Measurements from ENCODE around the gene ADAMTS13.

The ADAMTS13 gene

GRCh38 chr9:133456409-133456808, 34.2 kb downstream of the ADAMTS13 start:
- H3K27me3 ChIP-seq (replicated peaks; ENCODE audit: control insufficient read depth, insufficient read depth, low read length) = peaks cover 4% of the 10 kb centered on the region
- no peak overlapping the region for H3K9ac ChIP-seq (ENCODE audit: low read length)
- H3K36me3 ChIP-seq (ENCODE audit: control insufficient read depth, insufficient read depth, low read length, severe bottlenecking) = no peaks in the 10 kb centered on the region
- no peak overlapping the region for H3K4me3 ChIP-seq (ENCODE audit: low read length)
- H3K4me1 ChIP-seq (ENCODE audit: control insufficient read depth, insufficient read depth, low read length) = peaks cover 10% of the 10 kb centered on the region
- no peaks in the 10 kb centered on the region for H3K9me3 ChIP-seq (ENCODE audit: control insufficient read depth, low read length)
- DNase-seq (ENCODE audit: low read depth) = no peak

- H3K9me3 ChIP-seq (ENCODE audit: control insufficient read depth, low read length) = no peaks in the 10 kb centered on the region
- DNase-seq (ENCODE audit: low read depth) = no peak
- H3K4me1 ChIP-seq (ENCODE audit: control insufficient read depth, insufficient read depth, low read length) = peaks cover 10% of the 10 kb centered on the region
- no peak overlapping the region for H3K4me3 ChIP-seq (ENCODE audit: low read length)
- H3K36me3 ChIP-seq (ENCODE audit: control insufficient read depth, insufficient read depth, low read length, severe bottlenecking) = no peaks in the 10 kb centered on the region
- peaks cover 4% of the 10 kb centered on the region for H3K27me3 ChIP-seq (replicated peaks; ENCODE audit: control insufficient read depth, insufficient read depth, low read length)
- H3K9ac ChIP-seq (ENCODE audit: low read length) = no peak overlapping the region
These were observed 35.1 kb downstream of the ADAMTS13 start for GRCh38 chr9:133457233-133457632.

DNA sequence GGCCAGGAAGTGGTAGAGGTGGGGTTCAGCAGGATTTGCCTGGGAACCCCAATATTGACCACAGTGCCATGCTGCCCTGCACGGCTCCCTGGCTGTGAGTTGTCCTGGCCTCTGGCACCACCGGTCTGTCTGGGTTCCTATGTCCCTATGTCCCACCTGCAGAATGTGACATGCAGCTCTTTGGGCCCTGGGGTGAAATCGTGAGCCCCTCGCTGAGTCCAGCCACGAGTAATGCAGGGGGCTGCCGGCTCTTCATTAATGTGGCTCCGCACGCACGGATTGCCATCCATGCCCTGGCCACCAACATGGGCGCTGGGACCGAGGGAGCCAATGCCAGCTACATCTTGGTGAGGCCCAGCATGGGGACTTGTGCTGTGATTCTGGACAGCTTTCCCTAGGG, 35.6 kb downstream of the ADAMTS13 start:
- Histone ChIP-seq H3K9ac (ENCODE audit: low read length) (no peak overlapping the region), H3K4me3 (ENCODE audit: low read length) (no peak overlapping the region), H3K9me3 (ENCODE audit: control insufficient read depth, low read length) (no peaks in the 10 kb centered on the region), H3K4me1 (ENCODE audit: control insufficient read depth, insufficient read depth, low read length) (peaks cover 10% of the 10 kb centered on the region), H3K27me3 (replicated peaks; ENCODE audit: control insufficient read depth, insufficient read depth, low read length) (peaks cover 4% of the 10 kb centered on the region), H3K36me3 (ENCODE audit: control insufficient read depth, insufficient read depth, low read length, severe bottlenecking) (no peaks in the 10 kb centered on the region)
- DNase-seq (ENCODE audit: low read depth) = no peak

DNA sequence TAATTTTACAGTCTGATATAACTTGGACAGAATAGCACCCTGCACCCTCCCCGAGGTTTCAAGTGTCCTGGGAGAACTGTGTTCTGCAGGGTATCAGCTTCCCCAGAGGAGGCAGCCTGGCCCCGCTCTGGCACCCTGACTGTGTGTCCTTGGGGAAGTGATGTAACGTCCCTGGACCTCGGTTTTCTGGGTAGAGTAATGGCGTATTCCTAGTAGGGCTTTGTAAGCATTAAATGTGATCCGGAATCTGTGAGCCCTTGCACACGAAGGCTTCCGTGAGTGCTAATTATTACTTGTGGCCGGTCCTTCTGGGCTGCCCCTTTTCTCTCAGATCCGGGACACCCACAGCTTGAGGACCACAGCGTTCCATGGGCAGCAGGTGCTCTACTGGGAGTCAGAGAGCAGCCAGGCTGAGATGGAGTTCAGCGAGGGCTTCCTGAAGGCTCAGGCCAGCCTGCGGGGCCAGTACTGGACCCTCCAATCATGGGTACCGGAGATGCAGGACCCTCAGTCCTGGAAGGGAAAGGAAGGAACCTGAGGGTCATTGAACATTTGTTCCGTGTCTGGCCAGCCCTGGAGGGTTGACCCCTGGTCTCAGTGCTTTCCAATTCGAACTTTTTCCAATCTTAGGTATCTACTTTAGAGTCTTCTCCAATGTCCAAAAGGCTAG, 36.6 kb downstream of the ADAMTS13 start:
- Histone ChIP-seq H3K36me3 (ENCODE audit: control insufficient read depth, insufficient read depth, low read length, severe bottlenecking) (no peaks in the 10 kb centered on the region), H3K4me1 (ENCODE audit: control insufficient read depth, insufficient read depth, low read length) (peaks cover 10% of the 10 kb centered on the region), H3K9me3 (ENCODE audit: control insufficient read depth, low read length) (no peaks in the 10 kb centered on the region), H3K4me3 (ENCODE audit: low read length) (peak overlapping the region; percentile 86), H3K9ac (ENCODE audit: low read length) (peak overlapping the region; percentile 22), H3K27me3 (replicated peaks; ENCODE audit: control insufficient read depth, insufficient read depth, low read length) (peaks cover 4% of the 10 kb centered on the region)
- no peak for DNase-seq (ENCODE audit: low read depth)

DNA sequence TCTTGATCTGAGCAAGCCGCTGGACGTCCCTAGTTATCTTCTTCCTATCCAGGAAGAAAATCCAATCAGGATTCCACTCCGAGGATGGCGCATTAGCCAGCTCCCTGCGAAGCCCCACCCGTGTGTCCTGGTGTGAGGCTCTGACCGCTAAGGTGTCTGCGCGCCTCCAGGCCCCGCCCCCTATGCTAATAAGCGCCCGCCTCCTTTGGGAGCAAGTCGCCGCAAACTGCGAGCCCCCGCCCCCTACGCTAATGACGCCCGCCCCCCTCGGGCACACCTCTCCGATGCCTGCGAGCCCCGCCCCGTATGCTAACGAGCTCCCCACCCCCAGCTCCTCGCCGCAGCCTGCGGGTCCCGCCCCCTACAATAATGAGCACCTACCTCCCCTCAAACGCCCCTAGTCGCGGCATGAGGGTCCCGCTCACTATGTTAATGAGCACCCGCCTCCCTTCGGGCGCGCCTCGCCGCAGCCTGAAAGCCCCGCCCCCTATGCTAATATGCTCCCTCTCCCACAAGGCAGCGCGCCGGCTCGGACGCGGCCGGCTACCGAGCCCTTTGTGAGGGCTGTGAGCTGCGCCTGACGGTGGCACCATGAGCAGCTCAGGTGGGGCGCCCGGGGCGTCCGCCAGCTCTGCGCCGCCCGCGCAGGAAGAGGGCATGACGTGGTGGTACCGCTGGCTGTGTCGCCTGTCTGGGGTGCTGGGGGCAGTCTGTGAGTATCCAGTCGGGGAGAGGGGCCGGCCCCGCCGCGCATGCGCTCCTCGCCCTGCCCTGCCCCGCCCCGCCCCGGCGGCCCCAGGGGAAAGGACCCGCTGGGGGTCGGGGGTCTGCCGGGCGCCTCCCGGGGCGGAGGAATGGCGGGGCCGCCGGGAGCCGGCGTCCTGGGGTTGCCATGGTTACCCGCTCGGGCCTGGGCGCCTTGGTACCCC, 37.6 kb downstream of the ADAMTS13 start, which contains the start of gene CACFD1:
CACFD1 (plus strand) TSS at position 503 of the 929 bp plus-strand sequence; CDS start at position 592, 89 bp downstream.
- DNase-seq (ENCODE audit: low read depth) = peak; percentile 97
- Histone ChIP-seq H3K27me3 (replicated peaks; ENCODE audit: control insufficient read depth, insufficient read depth, low read length) (no peaks in the 10 kb centered on the region), H3K4me3 (ENCODE audit: low read length) (peak within 1 kb of the TSS; percentile 86), H3K4me1 (ENCODE audit: control insufficient read depth, insufficient read depth, low read length) (peaks cover 10% of the 10 kb centered on the region), H3K36me3 (ENCODE audit: control insufficient read depth, insufficient read depth, low read length, severe bottlenecking) (no peaks in the 10 kb centered on the region), H3K9ac (ENCODE audit: low read length) (peak within 1 kb of the TSS; percentile 95), H3K9me3 (ENCODE audit: control insufficient read depth, low read length) (no peaks in the 10 kb centered on the region)

DNA sequence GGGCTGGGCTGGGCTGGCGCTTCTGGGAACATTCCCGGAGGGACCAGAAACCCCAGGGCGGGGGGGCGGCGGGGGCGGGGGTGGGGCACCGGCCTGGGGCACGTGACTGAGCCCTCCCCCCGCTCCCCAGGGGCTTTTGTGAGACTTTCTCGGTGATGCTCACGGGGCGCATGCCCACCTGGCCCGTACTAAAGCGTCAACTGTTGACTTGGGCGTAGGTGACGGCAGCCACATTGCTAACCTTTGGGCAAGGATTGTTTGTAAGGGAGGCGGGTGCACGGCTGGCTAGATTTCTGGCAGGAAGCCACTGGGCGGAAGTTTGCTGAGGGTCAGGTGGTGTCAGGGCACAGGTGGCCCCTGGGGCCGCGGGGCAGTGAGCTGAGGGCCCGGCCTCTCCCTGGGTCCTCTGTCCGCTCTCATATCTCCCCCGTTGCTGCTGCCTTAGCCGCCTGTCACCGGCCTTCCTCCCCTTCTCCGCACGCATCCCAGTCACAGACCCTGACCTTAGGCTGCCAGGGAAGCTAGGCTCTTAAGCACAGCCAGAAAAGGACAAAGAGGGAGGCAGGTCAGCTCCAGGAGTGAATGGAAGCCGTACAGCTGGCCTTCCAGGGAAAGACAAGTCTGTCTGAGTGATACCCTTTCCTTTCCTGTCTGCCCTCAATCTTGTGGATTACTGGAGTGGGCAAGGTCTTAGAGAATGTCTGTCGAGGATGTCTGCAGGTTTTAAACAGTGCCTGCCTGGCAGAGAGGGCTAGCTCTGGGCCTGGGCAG, 38.4 kb downstream of the ADAMTS13 start:
- H3K36me3 ChIP-seq (ENCODE audit: control insufficient read depth, insufficient read depth, low read length, severe bottlenecking) = no peaks in the 10 kb centered on the region
- H3K9ac ChIP-seq (ENCODE audit: low read length) = peak overlapping the region; percentile 95
- no peaks in the 10 kb centered on the region for H3K27me3 ChIP-seq (replicated peaks; ENCODE audit: control insufficient read depth, insufficient read depth, low read length)
- peak overlapping the region; percentile 86 for H3K4me3 ChIP-seq (ENCODE audit: low read length)
- peak; percentile 4 for DNase-seq (ENCODE audit: low read depth)
- H3K9me3 ChIP-seq (ENCODE audit: control insufficient read depth, low read length) = no peaks in the 10 kb centered on the region
- peaks cover 10% of the 10 kb centered on the region for H3K4me1 ChIP-seq (ENCODE audit: control insufficient read depth, insufficient read depth, low read length)

DNA sequence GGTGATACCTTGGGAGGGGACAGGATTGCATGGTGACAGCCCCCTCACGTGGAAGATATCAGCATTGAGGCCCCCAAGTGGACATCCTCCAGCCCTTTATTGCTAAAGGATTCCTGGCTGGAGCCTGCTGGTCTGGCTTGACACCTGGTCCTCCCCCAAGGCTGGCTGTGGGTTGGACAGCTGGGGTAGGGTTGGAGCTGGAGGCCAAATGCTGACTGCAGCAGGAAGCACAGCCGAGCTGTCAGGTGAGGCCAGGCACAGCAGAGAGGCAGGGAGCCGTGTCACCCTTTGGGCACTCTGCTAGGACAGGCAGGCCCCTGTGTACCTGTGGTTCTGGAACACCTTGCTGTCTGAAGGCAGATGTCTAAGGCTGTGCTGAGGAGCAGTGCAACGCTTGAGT, 39.8 kb downstream of the ADAMTS13 start:
- Histone ChIP-seq H3K4me1 (ENCODE audit: control insufficient read depth, insufficient read depth, low read length) (peaks cover 10% of the 10 kb centered on the region), H3K4me3 (ENCODE audit: low read length) (no peak overlapping the region), H3K9ac (ENCODE audit: low read length) (no peak overlapping the region), H3K27me3 (replicated peaks; ENCODE audit: control insufficient read depth, insufficient read depth, low read length) (no peaks in the 10 kb centered on the region), H3K9me3 (ENCODE audit: control insufficient read depth, low read length) (no peaks in the 10 kb centered on the region), H3K36me3 (ENCODE audit: control insufficient read depth, insufficient read depth, low read length, severe bottlenecking) (no peaks in the 10 kb centered on the region)
- DNase-seq (ENCODE audit: low read depth) = no peak

DNA sequence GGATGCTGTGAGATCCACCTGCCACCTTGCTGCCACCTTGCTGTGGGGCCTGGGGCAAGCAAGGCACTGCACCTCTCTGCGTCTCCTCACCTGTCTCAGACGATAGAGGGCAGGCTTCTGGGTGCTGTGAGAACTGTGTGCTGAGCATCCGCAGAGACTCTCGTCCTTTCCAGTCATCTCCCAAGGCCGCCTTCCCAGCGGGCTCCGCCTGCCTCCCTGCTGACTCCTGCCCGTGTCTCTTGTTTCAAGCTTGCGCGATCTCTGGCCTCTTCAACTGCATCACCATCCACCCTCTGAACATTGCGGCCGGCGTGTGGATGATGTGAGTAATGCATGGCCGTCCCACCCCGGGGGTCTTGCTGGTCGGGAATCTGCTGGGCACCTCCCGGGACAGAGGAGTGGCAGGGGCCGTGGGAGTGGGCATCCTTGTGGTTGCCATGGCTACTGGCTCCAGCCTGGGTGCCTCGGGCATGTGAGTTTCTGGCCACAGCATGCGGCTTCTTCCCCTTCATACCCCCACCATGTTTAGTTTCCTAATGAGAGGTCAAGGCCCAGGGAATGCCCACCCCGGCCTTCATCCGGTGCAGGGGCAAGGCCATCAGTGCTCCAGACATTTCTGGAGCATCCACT, 41.2 kb downstream of the ADAMTS13 start:
- DNase-seq (ENCODE audit: low read depth) = no peak
- Histone ChIP-seq H3K36me3 (ENCODE audit: control insufficient read depth, insufficient read depth, low read length, severe bottlenecking) (no peaks in the 10 kb centered on the region), H3K27me3 (replicated peaks; ENCODE audit: control insufficient read depth, insufficient read depth, low read length) (no peaks in the 10 kb centered on the region), H3K4me1 (ENCODE audit: control insufficient read depth, insufficient read depth, low read length) (peaks cover 10% of the 10 kb centered on the region), H3K9ac (ENCODE audit: low read length) (no peak overlapping the region), H3K4me3 (ENCODE audit: low read length) (no peak overlapping the region), H3K9me3 (ENCODE audit: control insufficient read depth, low read length) (no peaks in the 10 kb centered on the region)

- DNase-seq (ENCODE audit: low read depth) = no peak
- Histone ChIP-seq H3K4me3 (ENCODE audit: low read length) (no peak overlapping the region), H3K27me3 (replicated peaks; ENCODE audit: control insufficient read depth, insufficient read depth, low read length) (no peaks in the 10 kb centered on the region), H3K9me3 (ENCODE audit: control insufficient read depth, low read length) (no peaks in the 10 kb centered on the region), H3K36me3 (ENCODE audit: control insufficient read depth, insufficient read depth, low read length, severe bottlenecking) (no peaks in the 10 kb centered on the region), H3K4me1 (ENCODE audit: control insufficient read depth, insufficient read depth, low read length) (peaks cover 7% of the 10 kb centered on the region), H3K9ac (ENCODE audit: low read length) (no peak overlapping the region)
These were observed 41.9 kb downstream of the ADAMTS13 start for GRCh38 chr9:133463864-133464615.

DNA sequence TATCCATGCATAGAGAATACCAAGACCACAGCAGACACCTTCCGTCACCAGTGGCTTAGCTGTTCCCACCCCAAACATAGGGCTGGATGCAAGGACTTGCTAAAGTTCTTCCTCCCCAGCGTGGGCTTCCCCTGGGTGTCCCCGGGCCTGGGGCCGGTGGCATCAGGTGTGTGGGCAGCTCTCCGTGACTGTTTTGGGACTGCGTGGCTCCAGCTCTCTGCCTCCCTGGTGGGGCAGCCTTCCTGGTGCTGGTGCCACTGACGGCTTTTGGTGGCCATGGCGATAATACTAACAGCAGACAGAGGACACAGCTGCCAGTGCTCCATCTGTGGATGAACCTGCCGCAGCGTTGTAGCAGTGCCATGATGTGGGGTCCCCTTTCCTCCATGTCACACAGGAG, 42.5 kb downstream of the ADAMTS13 start:
- Histone ChIP-seq H3K4me1 (ENCODE audit: control insufficient read depth, insufficient read depth, low read length) (peaks cover 4% of the 10 kb centered on the region), H3K36me3 (ENCODE audit: control insufficient read depth, insufficient read depth, low read length, severe bottlenecking) (no peaks in the 10 kb centered on the region), H3K9me3 (ENCODE audit: control insufficient read depth, low read length) (no peaks in the 10 kb centered on the region), H3K27me3 (replicated peaks; ENCODE audit: control insufficient read depth, insufficient read depth, low read length) (no peaks in the 10 kb centered on the region), H3K9ac (ENCODE audit: low read length) (no peak overlapping the region), H3K4me3 (ENCODE audit: low read length) (no peak overlapping the region)
- no peak for DNase-seq (ENCODE audit: low read depth)
